Suppressor macrophage treated with lipopolysaccharide for 1 hour (primary cell): ENCODE data around the gene CCND1.
A peak's percentile ranks its signal among the peaks of the same experiment; 100 is the strongest.

Source experiments
- DNase-seq, 3 donors: peaks; one replicate each; pipeline ENCODE4 v3.0.0-alpha.2; 2020 to 2022

The CCND1 gene

DNA sequence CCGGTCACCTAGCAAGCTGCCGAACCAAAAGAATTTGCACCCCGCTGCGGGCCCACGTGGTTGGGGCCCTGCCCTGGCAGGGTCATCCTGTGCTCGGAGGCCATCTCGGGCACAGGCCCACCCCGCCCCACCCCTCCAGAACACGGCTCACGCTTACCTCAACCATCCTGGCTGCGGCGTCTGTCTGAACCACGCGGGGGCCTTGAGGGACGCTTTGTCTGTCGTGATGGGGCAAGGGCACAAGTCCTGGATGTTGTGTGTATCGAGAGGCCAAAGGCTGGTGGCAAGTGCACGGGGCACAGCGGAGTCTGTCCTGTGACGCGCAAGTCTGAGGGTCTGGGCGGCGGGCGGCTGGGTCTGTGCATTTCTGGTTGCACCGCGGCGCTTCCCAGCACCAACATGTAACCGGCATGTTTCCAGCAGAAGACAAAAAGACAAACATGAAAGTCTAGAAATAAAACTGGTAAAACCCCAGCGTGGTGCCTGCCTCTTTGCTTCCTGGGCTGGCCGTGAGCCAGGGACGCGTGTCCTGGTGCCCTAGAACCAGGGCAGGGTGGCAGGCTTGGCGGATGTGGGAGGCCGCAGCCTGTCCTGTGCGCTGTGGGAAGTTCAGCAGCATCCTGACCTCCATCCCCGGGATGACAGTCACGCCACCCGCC, 13.2 kb downstream of the CCND1 start:
- DNase-seq: no peak

DNA sequence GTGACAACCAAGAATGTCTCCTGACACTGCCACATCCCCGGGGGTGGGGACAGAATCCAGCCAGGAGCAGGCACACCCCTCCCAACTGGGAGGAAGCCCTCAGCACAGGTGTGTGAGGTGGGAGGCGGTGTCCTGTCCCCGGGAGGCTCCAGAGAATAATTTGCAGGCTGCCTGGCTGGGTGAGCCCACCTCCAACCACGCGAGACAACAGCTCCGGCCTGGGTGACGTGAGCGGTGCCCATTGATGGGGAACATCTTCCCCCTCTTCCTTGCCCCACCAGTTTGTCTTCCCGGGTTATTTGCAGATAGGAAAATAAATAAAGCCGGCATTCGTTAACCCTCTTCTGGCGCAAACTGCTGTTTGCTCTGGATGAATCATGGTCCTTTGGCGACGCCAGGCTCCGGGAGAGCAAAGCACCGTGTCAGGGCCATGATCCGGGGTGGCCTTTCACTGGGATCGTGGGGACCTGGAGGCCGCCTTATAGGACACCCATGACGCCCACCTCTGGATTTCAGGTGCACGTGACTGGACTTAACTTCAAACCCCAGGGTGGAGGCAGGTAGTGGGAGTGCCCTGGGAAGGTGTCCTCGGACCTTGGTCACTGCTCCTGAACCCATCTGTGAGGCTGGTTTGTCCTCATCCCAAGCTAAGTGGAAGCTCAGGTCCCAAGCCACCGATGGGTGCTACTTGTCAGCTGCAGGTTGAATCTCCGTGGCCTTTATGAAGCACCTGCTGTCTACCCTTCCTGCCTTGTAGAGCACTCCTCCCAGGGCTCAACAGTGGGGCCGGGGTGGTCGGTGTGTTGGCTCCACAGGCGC, 13.9 kb downstream of the CCND1 start:
- DNase-seq: no peak

DNA sequence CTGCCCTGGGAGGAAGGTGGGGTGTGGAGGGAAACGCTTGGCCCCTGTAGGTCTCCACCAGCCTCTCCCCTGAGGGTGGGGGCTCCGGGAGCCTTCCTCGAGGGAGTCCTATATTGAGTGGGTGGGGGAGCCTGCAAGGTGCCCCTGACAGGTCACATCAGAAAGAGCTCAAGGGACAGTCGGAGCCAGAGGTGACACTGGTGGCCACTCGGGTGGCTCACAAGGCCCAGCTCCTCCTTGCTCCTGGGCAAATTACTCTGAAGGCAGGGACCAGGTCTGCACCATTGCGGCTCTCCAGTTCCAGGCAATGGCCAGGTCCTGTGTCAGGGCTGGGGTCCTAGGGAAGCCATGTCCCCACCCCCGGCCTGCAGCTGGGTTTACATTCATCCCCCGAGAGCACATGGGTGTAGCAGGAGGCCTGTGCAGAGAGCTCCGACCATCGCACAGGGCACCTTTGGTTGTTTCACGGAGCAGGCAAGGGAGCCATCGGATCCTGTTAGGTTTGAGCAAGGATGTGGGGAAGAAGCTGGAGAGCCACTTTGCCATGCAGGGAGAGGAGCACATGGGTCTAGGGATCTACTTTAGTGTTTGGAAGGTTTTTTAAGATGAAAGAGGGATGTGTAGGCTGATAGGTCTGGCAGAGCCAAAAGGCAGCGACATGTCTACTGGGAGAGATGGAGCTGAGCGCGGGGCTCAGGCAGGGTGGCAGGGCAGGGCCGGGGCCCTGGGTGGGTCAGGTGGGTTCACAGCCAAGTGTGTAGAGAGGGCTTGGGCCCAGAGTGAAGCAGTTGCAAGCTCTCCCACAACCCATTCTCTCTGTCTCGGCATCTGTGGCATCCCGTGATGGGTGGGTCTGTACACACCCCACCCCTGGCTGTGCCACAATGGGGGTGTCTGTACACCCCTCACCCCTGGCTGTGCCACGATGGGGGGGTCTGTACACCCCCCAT, 14.8 kb downstream of the CCND1 start:
- DNase-seq: no peak

DNA sequence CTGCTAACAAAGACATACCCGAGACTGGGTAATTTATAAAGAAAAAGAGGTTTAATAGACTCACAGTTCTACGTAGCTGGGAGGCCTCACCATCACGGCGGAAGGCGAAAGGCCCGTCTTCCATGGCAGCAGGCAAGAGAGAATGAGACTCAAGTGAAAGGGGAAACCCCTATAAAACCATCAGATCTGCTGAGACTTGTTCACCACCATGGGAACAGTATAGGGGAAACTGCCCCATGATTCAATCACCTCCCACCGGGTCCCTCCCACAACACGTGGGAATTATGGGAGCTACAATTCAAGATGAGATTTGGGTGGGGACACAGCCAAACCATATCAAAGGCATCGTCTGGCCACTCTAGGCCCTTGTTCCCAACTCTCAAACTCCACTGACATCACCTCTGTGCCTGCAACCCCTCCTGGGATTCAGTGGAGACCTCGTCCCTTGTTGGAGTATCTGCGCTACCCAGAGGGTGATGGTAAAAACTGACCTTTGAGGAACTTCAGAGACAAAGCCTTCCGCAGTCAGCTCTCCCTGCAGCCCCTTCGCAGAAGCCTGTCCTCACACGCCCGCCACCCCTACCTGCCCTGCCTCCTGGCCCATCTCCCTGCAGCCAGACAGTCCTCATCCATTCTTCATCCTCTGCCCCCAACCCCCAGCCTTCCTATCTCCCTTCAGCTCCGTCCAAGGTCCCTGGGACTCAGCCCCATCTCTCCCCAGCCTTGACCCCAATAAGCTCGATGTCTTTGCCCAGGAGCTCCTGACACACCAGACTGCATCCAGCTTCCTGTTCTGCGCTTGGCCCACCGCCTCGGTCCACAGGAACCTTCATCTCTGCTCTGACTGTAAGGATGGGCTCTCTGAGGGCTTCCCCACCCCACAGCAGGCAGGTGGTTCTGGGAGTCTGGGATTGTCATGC, 15.8 kb downstream of the CCND1 start:
- peak; percentile 32 to 53 (median 47) for DNase-seq

DNA sequence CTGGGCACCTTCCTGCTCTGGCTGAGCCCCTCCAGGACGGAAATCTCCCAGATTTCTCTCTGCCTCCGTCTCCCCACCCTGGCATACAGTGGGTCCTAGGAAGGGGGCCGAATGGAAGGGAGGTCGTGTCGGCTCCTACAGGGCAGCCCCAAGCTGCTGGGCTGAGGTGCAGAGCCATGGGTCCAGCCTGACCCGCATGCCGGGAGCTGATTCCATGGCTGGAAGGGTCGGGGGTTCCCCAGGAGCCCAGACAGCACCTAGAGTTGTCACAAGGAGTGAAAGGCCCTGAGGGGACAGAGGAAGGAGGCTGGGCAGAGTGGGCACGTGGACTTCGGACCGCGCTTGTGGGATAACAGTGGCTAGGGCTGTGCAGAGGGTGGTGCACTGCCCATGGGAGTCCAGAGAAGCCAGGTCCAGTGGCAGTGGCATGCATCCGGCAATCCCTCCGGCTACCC, 16.5 kb downstream of the CCND1 start:
- no peak for DNase-seq

DNA sequence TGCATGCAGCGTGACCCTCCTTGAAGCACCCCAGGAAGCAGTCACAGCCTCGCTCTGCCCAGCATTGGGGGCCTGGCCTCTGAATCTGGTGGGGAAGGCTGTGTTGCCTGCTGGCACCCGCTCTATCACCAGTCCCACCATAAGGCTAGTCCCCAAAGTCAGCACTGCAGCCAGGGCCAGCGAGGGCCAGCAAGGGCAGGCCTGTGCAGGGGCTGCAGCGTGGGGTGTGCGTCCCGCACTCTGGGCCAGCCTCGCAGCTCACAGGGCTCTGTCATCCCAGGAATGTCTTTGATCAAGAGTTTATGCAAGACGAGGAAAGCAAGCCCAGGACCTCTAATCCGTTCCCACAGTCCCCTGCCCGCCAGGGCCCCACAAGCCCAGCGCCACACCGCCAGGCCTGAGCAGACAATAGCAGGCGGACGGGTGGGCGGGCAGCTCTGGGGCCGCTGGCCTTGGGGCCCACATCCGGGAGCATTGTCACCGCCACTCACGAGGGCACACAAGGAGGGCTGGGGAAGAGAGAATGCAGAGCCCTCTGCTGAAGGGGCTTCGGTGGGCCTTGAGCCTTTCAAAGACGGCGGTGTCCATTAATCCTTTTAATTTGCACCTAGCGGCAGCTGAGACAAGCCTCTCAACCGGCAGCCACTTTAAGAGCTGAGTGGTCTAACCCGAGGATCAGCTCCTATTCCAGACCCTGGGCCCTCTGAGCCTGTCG, 17.1 kb downstream of the CCND1 start:
- DNase-seq: no peak

DNA sequence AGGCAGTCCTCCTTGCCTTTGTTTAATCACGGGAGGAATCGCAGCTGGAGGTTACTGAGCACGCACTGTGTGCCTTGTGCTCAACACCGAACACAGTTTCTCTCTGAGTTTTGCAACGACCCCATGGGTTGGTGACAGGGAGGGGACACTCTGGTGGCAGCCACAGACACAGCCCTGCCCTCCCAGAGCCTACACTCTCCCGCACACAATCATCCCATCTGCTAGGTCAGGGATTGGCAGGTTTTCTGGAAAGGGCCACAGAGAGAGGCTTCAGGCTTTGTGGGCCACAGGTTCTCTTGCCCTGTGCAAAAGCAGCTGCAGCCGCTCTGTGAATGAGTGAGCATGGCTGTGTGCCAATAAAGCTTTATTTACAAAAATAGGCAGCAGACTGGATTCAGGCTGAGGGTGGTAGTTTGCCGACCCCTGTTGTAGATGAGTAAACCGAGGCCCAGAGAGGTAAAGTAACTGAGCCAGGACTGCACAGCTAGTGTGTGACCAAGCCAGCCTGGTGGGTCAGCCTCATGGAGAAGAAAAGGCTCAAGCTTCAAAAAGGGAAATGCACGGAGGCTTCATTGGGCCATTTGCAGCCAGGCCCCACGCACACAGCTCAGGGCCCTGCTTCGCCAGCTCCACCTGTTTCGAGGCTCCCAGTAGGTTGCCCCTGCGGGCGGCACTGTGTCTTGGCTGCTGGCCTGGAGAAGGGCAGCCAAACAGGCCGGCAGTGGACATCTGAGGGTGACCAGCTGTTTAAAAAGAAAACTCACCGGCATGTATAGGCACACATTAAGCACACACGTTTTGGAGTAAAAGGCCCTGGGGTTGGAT, 17.9 kb downstream of the CCND1 start:
- no peak for DNase-seq

DNA sequence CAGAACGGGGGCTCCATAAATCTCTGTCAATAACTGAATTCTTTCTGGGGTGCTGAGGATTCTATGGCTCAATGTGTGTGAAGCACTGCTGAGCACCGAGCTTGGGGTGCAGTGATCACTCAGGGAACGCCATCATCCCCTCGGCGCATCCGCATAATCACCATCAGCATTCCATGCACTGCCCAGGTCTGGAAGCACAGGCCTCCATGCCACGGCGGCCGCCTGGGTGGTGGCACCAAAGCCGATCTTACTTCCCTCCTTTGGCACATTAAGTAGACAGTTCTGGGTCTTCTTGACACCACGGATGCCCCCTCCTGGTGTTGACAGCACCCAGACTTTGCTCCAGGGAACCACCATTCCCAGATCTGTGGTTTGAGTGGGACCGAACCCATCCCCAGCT, 18.6 kb downstream of the CCND1 start:
- no peak for DNase-seq

DNA sequence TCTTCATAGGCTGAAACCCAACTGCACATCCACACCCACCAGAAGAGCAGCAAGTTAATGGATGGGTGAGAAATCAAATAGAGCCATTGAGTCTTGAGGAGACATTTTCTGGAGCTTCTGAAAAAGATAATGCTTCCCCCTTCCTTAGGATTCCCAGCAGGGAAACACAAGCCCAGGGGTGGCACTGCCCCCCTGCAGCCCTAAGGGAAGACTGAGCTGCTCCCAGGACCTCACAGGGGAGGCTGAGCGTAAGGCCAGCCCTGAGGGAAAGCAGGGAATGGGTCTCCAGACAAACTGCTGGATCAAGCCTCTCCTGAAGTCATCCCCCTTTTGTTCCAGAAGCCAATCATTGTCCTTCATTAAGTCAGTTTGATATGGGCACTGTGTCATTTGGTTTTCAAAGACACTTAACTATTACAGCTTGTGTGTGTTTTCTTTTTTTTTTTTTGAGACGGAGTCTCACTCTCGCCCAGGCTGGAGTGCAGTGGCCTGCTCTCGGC, 19.1 kb downstream of the CCND1 start:
- no peak for DNase-seq

DNA sequence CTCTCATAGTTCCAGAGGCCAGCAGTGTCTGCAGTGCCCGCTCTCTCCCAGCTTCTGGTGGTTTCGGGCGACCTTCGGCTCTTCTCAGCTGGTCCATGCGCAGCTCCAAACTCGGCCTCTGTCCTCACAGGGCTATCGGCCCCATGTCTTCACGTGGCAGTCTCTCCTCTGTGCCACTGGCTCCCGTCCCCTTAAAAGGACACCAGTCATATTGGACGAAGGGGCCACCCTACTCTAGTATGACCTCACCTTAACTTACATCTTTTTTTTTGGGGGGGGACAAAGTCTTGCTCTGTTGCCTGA, 20.4 kb downstream of the CCND1 start:
- DNase-seq: no peak

DNA sequence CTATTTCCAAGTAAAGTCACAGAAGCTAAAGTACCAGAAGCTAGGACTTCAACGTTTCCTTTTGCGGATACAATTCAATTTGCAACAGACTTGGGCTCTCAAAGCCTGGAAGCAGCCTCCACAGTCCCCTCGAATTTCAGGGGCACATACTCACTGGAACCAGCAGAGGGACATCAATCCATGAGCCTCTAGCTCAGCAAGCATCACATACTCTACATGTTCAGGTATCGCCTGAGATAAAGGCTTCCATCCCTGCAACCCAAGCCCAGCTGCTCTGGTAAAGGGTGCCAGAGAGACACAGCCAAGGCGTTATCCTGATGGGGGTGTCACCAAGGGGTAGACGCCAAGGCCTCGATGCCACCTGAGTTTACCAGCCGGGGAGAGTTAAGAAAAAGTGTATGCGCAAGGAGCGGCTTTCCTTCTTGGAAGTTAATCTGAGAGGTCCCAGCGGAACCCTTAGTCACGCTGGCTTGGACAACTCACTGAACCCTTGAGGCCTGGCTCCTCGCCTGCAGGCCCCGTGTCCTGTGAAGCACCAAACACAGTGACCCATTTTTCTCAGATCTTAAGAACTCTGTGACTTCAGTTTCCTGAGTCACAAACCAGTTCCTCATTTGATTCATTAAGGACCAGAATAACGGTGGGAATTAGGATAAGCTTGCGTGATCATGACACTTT, 21.2 kb downstream of the CCND1 start:
- peak; percentile 60 to 68 (median 63) for DNase-seq

DNA sequence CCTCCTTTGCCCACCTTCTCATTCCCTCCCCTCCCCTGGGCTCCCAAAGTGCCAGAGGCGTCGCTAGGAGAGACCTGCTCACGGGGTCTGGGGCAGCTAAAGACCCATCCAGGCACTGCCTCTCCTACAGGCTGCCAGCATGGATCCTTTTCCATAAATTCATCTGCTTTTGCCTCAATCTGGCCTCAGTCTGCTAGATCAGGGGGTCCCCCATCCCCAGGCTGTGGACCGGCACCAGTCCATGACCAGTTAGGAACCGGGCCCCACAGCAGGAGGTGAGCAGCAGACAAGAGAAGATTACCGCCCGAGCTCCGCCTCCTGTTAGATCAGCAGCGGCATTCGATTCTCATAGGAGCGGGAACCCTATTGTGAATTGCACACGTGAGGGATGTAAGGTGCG, 21.9 kb downstream of the CCND1 start:
- no peak for DNase-seq

DNA sequence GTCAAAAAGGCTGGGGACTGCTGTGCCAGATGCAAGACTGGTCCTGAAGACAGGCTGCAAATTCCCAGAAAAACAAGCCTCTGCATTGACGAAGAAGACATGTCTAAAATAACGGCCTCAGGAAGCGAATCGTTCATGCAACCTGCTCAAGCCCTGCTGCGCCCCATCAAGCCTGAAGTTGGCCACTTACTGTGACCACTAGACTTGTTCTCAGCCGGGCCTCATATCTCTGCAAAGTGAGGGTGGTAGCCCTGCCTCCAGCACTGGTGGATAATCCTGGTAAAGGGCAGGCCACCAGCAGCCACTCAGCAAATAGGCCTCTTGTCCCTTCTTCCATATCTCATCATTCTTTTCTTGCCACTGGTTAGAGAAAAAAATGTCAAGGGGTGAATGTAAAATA, 22.4 kb downstream of the CCND1 start:
- DNase-seq: no peak

DNA sequence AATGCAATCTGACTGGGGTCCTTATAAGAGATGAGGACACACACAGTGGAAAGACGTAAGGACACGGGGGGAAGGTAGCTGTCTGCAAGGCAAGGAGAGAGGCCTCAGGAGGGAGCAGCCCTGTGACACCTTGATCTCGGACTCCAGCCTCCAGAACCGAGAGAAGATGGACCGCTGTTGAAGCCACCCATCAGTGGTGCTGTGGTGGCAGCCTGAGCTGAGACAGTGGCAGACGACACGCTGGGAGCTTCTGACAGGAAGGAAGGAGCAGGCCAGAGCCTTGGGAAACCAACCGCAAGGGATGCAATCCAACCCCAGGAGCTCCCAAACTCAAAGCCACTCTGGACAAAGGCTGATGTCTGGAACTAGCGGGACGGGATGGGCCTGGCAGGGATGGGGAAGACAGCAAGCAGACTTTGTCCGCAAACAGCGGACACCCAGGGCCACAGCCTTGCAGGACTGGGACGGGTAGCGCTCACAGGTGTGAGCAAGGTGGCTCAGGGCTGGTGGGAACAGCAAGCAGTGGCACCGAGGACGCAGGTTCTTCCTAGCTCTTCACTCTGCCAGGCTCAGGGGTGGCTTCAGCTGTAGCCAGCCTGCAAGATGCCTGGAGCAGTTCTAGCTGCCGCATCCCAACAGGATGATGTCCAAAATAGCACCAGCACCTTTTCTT, 23.3 kb downstream of the CCND1 start:
- no peak for DNase-seq

DNA sequence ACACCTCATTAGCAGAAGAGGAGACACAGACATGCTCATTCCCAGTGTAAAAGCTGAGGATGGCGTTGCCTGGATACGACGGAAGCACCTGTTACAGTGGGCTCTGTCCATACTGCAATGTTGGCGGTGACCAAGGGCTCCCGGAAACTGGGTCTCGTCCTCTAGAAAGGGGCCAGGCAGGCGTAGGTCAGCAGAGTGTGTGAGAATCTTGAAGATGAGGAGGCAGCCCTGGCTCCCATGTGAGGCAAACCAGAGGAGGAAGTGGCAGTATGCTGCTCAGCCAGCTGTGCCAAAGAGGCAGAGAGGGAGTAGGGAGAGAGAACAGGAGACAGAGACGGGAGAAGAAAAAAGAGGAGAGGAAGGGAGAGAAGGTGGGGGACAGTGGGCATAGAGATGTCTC, 23.9 kb downstream of the CCND1 start:
- DNase-seq: no peak

DNA sequence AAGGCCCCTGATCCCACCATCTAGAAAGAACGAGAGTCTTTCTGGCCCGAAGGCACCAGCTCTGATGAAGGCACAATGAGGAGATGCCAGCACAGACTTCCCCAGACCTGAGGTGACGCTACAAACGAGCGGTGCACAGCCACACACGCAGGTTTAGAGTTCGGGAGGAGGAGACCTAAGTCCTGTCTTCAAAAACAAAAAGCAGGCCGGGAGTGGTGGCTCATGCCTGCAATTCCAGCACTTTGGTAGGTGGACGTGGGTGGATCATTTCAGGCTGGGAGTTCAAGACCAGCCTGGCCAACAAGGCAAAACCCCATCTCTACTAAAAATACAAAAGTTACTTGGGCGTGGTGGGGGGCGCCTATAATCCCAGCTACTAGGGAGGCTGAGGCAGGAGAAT, 24.7 kb downstream of the CCND1 start:
- DNase-seq: no peak

DNA sequence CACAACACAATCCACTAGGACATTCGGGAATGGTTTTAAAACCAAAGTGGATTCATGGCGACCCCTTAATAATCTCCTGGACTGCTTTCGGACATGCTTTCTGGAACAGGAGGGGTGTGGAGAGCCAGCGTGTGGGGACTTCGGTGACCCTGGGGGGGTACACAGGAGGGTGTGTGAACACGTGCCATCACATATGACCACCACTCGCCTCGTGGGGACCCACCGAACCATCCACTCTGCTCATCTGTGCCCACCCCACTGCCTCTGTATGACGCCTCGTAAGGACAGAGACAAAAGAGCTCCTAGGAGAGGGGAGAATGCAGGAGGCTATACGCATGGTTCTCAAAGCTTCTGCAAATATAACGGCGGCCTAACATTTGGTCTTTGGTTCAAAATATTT, 25.3 kb downstream of the CCND1 start:
- no peak for DNase-seq

DNA sequence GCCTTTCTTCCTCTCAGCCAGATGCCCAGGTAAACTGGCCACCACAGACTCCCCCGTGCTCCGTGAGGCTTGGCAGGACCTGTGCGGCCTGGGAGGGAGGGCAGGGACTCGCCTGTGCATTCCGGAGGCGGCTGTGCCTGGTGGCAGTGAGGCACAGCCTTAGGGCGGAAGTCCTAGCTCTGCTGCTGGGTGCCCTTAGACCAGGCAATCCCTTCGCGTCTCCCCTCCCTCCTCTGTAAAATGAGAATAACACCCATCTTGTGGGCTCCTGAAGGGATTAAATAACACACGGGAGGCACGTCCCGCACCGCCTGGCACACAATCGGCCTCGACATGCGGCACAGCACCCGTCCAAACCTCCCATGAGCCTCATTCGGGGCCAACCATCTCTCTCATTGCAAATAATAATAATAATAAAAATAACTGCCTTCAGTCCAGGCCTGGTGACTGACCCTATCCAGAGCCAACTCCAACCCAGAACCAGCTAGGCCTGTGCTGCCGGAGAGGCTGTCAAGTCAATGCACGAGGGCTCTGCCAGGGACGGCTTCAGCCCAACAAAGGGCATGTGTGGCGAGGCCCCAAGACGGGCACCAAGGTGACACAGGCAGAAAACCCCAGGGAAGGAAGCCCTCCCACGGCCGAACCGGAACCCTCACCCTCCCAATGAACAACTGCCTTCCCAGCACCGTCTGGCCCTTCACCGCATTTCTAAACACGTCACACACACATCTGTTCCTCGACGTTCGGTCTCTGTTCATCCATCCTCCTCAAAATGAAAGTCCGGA, 26.0 kb downstream of the CCND1 start:
- DNase-seq: no peak
